ENCODE data around the gene GPSM1.

GPSM1 gene

DNA sequence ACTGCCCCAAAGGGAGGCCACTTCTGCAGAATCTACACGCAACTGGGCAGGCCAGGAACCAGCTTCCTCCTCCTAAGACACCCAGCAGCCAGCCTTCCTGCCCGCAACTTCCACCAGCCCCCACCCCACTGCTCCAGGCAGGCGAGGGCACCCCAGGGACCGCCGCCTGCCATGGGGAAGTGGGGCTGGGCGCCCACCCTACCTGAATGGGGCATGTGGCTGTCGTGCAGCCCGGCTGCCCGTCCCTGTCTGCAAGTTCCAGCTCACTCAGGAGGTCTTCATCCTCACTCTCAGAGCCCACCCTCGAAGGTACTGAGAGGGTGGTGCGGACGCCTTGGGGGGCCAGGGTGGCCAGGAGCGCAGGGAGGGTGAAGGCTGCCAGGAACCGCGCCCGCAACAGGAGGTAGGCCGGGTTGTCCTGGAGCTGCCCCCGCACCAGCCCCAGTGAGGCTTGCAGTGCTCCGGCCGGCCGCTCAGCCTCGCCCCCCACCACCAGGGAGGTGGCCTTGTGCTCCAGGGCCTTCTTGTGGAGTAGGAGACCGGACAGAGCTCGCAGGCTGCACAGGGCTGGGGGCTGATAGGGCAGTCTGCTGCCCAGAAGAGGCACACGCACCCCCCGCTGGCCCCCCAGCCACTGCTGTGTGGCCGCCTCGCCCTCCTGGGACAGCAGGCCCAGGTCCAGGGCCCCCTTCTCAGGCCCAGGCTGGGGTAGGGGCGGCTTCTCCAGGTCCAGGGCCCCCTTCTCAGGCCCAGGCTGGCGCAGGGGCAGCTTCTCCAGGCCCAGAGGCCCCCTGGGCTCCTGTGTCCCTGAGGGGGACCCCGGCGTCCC lies 50.2 kb downstream of the GPSM1 start:
- no peak for DNase-seq (ENCODE audit: low spot score)

DNA sequence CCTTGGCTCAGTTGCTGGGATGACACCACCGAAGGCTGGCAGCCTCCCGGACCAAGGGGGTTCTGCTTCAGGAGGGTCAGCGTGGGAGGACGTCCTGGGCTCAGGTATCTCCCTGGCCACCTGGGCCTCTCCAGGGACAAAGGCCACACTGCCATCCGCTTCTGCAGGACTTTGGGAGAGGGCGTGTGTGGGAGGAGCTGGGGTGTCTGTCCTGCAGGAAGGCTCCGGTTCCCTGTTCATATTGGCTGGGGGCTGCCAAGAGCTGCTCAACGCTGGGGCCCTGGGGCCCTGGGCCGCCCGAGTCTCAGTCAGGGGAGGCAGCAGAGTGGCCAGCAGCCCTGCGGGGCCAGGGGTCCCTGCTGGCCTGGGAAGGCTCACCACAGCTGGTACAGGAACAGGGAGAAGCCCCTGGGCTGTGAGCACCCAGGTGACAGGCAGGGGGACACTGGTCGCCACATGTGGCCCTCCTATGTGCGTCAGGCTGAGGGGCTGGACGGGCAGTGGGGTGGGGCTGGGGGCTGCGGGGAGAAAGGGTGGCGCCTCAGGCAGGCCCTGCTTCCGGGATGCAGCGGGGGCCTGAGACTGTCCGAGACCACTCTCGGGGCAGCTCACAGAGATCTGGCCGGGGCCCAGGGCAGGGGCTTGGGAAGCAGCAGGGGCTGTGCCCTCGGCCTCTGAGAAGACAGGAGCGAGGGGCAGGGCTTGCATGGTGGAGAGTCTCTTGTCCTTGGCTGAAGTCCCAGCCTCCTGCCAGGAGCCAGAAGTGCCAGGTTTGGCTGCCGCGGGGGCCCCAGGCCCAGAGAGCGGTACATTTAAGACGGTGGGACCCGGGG lies 51.0 kb downstream of the GPSM1 start:
- DNase-seq (ENCODE audit: low spot score) = no peak

GRCh38 chr9:136379003-136379287 lies 51.6 kb downstream of the GPSM1 start:
- DNase-seq (ENCODE audit: low spot score) = no peak

GRCh38 chr9:136379401-136379800 lies 52.1 kb downstream of the GPSM1 start:
- DNase-seq (ENCODE audit: low spot score) = no peak

DNA sequence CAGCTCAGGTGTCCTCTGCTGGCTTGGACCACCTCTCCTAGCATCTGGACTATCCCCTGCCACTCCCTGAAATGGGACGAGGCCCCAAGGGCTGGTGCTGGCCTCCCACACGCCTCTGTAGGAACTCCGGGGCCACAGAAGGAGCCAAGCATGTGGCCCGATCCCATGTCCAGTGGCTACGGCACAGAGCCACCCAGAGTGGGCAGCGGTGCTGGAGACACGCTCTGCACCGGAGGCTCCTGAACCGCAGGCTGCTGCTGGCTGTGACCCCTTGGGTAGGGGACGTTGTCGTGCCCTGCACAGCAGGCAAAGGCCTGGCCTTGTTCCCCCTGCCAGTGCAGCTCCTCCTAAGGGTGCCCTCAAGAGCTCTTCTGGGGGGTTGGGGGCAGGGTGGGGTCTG lies 52.6 kb downstream of the GPSM1 start:
- no peak for DNase-seq (ENCODE audit: low spot score)

GRCh38 chr9:136380381-136380780 lies 53.0 kb downstream of the GPSM1 start:
- no peak for DNase-seq (ENCODE audit: low spot score)

- no peak for DNase-seq (ENCODE audit: low spot score)
Observed at GRCh38 chr9:136381311-136381710, 54.0 kb downstream of the GPSM1 start.

DNA sequence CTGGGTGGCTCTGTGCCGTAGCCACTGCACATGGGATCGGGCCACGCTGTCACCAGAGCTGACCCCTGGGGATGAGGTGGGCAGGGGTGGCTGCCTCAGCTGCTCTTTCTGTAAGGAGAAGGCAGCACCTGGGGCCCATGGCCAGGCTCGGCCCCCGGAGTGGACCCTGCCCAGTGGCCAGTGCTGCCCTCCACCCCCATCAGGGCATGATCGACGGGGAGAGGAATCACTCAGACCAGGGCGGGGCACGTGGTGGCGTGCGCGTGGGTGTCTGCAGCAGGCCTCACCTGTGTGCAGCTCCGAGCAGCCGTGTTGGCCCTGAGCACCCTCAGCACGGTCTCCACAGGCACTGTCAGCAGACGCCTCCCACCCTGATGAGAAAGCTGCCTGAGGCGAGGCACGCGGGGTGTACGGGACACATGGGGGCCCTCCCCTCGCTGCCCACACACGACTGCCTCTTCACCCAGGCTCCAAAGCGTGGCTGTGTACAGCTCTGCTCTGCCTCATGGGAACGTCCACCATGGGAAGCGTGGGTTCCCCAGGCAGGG lies 54.7 kb downstream of the GPSM1 start:
- no peak for DNase-seq (ENCODE audit: low spot score)

DNA sequence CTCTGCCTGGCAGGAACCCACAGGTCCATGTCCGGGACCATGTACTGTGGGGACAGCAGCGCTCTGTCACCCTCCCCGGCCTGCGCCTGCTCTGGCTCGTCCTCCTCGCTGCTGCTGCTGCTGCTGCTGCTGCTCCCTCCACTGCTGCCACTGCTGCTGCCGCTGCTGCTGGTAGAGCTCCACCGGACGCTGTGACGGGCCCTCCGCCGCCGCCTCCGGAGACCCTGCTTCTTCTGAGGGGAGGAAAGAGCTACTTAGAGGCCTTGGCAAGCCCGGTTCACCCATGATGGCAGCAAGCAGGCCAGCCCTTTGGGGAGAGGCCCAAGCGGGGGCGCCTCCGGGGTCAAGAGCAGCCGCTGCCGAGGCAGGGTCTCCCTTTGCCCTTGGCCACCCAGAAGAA lies 56.1 kb downstream of the GPSM1 start:
- no peak for DNase-seq (ENCODE audit: low spot score)

- DNase-seq (ENCODE audit: low spot score) = no peak
Observed at GRCh38 chr9:136385015-136385414, 57.7 kb downstream of the GPSM1 start.

DNA sequence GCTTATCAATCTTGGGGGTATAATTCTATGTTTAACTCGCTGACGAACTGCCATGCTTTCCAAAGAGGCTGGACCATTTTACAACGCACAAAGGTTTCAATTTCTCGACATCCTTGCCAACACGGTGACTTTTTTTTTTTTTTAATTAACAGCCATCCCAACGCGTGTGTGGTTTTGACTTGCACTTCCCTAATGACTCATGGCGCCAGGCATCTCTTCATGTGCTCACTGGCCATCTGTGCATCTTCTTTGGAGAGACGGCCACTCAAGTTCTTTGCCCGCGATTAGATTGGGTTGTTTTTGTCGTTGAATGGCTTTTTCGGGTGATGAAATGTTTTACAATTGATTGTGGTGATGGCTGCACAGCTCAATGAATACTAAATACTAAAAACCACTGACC lies 58.7 kb downstream of the GPSM1 start:
- DNase-seq (ENCODE audit: low spot score) = no peak

GRCh38 chr9:136387217-136387616 lies 59.9 kb downstream of the GPSM1 start:
- no peak for DNase-seq (ENCODE audit: low spot score)

GRCh38 chr9:136389396-136389795 lies 62.1 kb downstream of the GPSM1 start:
- no peak for DNase-seq (ENCODE audit: low spot score)

DNA sequence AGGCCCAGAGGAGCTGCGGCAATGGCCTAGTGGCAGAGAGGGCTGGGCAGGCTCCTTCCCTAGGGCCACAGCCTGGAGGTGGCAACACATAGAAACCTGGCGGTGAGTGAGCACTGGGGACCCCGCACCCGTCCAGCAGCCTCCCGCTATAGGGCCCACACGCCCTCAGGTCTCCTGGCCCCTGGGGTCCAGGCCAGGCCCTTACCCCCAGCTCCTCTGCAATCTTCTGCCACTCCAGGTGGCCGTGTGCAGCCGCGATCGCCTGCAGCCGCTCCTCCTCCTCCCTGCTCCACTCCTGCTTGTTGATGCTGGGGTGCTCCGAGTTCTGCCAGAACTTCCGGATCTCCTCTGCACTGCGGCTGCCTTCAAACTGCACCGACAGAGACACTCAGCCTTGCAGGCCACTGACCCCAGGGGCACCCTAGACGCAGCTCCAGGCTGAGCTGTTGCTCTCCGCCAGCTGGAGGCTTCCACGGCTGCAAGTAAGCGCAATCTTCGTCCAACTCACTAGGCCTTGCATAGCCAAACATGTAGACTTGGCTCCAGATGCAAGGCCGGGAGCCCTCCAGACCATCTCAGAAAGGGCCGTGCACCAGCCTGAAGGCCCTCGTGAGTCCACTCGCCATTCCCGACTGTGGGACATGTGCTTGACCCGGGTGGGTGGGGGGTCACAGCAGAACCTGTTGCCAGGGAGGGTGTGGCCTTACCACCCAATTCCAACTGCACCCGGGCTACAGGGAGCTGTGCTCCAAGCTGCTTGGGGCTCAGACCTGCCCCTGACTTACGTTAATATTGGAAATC lies 64.6 kb downstream of the GPSM1 start:
- DNase-seq (ENCODE audit: low spot score) = no peak

GRCh38 chr9:136392538-136393449 lies 65.5 kb downstream of the GPSM1 start:
- no peak for DNase-seq (ENCODE audit: low spot score)

- no peak for DNase-seq (ENCODE audit: low spot score)
Observed at GRCh38 chr9:136393531-136393930, 66.2 kb downstream of the GPSM1 start.

DNA sequence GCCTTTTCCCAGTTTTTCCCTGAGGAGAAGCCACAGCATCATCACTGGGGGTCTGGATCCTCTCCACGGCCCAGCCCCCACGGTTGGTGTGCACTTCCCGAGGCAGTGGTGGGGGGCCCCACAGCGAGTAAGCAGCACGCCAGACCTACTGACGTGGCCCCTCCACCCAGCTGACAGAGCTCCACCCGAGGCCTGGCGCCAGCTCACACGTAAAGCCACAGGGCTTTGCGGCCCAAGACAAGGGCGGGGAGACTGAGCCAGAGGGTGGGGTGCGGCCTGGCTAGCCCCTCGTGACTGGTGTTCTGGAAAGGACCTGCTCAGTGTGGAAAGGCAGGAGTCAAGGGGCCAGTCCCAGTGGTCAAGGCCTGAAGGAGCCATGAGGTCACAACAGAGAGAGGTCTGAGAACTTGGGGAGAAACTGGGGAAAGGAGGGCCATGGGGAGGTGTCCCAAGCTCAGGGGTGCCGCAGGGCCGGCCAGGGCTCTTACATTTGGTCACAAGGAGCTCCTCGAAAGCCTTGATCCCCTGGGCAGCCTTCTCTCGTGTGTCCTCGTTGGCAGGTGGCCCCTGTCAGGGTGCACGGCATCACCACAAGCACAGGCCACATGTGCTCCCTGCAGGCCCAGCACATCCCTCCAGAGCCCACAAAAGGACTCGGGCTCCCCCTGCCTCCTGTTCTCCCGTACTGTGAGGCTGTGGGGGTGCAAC lies 67.1 kb downstream of the GPSM1 start:
- DNase-seq (ENCODE audit: low spot score) = no peak

- no peak for DNase-seq (ENCODE audit: low spot score)
Observed at GRCh38 chr9:136395020-136395340, 67.6 kb downstream of the GPSM1 start.

- no peak for DNase-seq (ENCODE audit: low spot score)
Observed at GRCh38 chr9:136395345-136396218, 68.2 kb downstream of the GPSM1 start.

GRCh38 chr9:136396219-136396515 lies 68.8 kb downstream of the GPSM1 start:
- no peak for DNase-seq (ENCODE audit: low spot score)
